Body of pancreas (tissue), 4 donors: ENCODE results near the gene OSBPL10.

ENCODE experiments used
- CTCF ChIP-seq, 7 experiments: fragments of 450-650 bp in 4 of 7; fragments of 200-600 bp in 3 of 7; sonication (generic) in 3 of 7; IDR thresholded peaks; one replicate each; pipeline ENCODE4 v1.5.1; 2016 to 2019; ENCODE audit warnings: antibody characterized with exemption in 7 of 7
- POLR2A ChIP-seq, 3 donors: fragments of 450-650 bp; IDR thresholded peaks; one replicate each; pipeline ENCODE4 v1.6.1; 2016; ENCODE audit warnings: antibody characterized with exemption in 3 of 3, mild to moderate bottlenecking in 2 of 3

- no peak for TF ChIP-seq CTCF (IDR thresholded peaks at IDR 0.05)
- TF ChIP-seq POLR2A (IDR thresholded peaks at IDR 0.05): no peak
Measured at GRCh38 chr3:31890742-31891469, 90.2 kb downstream of the OSBPL10 start.
